ENCODE results near the gene SLC39A11. TPM values are rescaled to one million over a fixed set of nuclear protein-coding genes. Genes with fewer than 3 reads are reported as not detected.

SLC39A11 gene
- total and polyA plus RNA-seq, 8 donors, result 13.6 to 49.0 (median 17.5) TPM

- Histone ChIP-seq H3K27me3 (no peaks in the 10 kb centered on the region), H3K9me3 (no peaks in the 10 kb centered on the region), H3K4me1 (no peaks in the 10 kb centered on the region), H3K27ac (no peak overlapping the region), H3K36me3 (peaks cover 0 to 12% of the 10 kb centered on the region in 2 donors), H3K4me3 (no peak overlapping the region)
- ATAC-seq, result no peak
- TF ChIP-seq CTCF (IDR thresholded peaks at IDR 0.05), result no peak
- intact Hi-C loops (cut with DNase I), result no loop called here
- DNase-seq, result no peak
These were observed 222.0 kb downstream of the SLC39A11 start for GRCh38 chr17:72870367-72870985.

DNA sequence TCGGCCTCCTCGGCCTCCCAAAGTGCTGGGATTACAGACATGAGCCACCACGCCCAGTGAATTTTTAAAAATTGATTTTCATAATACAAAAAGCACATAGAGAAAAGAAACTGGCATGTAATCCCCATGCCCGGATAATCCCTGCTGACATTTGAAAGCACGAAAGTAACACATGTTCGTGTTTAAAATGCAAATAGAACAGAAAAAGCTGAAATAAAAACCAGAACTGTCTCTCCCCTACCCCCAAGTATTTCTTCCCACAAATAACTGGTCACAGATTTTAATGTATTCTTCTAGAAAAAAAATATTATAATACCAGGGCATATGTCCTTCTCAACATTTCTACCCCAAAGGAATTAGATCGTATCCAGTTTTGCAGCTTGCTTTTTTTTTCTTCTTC lies 222.9 kb downstream of the SLC39A11 start:
- no peaks in the 10 kb centered on the region for H3K9me3 ChIP-seq
- ATAC-seq (no peak), DNase-seq (no peak)
- H3K4me3 ChIP-seq, result no peak overlapping the region
- H3K36me3 ChIP-seq, result peaks cover 0 to 11% of the 10 kb centered on the region in 2 donors
- H3K4me1 ChIP-seq, result no peaks in the 10 kb centered on the region
- no peak overlapping the region for H3K27ac ChIP-seq
- intact Hi-C loops (cut with DNase I), result no loop called here
- no peak for TF ChIP-seq CTCF (IDR thresholded peaks at IDR 0.05)
- H3K27me3 ChIP-seq, result no peaks in the 10 kb centered on the region

DNA sequence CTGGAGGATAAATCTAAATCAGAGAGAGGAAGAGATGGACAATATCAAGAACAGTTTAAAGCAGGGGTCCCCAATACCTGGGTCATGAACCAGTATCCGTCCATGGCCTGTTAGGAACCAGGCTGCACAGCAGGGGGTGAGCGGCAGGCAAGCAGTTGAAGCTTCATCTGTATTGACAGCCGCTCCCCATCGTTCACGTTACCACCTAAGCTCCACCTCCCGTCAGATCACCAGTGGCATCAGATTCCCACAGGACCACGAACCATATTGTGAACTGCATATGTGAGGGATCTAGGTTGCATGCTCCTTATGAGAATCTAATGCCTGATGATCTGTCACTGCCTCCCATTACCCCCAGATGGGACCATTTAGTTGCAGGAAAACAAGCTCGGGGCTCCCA lies 226.5 kb downstream of the SLC39A11 start:
- Histone ChIP-seq H3K9me3 (no peaks in the 10 kb centered on the region), H3K27me3 (no peaks in the 10 kb centered on the region), H3K27ac (no peak overlapping the region), H3K36me3 (no peaks in the 10 kb centered on the region), H3K4me3 (no peak overlapping the region), H3K4me1 (no peaks in the 10 kb centered on the region)
- ATAC-seq, result no peak
- TF ChIP-seq CTCF (IDR thresholded peaks at IDR 0.05), result no peak
- no peak for DNase-seq
- intact Hi-C loops (cut with DNase I), result no loop called here

DNA sequence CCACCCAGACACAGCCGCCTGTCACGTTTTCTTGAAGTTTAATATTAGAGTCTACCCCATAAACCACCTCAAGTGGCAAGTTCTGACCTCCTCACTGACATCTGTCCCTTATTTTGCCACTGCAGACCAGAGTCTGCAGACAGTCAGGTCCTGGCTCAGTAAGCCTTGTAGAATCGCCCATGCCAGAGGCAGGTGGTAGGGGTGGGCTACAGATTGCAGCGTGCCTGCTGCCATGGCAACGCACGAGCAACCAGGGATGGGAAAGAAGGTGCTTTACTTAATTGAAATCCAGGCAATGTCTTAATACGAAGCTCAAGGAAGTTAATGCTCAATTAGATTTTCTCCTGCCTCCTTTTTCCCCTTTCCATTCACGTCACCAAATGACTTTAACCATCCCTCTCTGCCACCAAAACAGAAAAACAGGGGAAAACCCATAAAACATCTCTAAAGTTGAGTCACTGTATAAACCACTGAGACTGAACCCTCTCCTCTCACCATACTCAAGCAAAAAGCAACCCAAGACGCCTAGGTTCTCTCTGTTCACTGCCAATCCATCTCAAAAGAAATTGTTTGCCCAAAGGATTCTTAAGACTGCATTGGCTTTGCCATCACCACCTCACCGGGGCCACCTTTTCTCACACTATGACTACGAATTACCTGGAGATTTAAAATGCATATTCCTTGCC lies 228.8 kb downstream of the SLC39A11 start:
- H3K4me1 ChIP-seq, result no peaks in the 10 kb centered on the region
- H3K27me3 ChIP-seq, result no peaks in the 10 kb centered on the region
- no peak overlapping the region for H3K27ac ChIP-seq
- no peak for ATAC-seq
- intact Hi-C loops (cut with DNase I), result no loop called here
- H3K36me3 ChIP-seq, result peaks cover 0 to 8% of the 10 kb centered on the region in 2 donors
- H3K4me3 ChIP-seq, result no peak overlapping the region
- no peak for TF ChIP-seq CTCF (IDR thresholded peaks at IDR 0.05)
- peaks cover 0 to 4% of the 10 kb centered on the region in 2 donors for H3K9me3 ChIP-seq
- DNase-seq, result no peak

DNA sequence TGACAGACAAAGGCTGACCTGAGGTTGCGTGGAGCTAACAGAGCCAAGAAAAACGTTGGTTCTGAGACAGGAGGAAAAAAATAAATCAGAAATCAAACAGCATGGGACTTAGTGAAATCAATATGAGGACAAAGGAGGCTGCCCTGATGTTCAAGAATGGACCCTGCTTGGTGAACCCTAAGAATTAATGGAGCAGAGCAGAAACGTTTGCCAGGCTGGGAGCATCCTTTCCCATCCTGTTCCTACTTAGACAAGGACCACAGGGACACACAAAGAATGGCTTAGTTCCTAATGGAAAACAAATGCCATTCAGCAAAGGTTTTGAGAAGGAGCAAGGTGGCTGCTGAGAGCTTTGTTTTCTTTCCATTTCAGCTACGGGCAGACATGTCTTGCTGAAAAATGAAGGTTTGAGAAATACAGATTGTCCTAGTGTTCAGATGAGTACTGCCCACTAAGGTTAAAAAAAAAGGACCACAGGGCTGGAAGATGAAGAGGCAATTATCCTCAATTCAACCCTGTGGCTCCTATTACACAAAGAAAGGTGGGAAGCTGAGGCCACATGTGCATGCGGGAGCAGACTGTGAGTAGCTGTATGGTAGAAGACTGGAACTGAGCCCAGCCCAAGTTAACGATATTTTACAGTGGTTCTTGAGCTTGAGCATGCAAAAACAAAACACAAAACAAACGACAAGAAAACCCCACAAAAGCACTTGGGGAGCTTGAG lies 230.1 kb downstream of the SLC39A11 start:
- no peaks in the 10 kb centered on the region for H3K4me1 ChIP-seq
- peaks cover 0 to 8% of the 10 kb centered on the region in 2 donors for H3K36me3 ChIP-seq
- intact Hi-C loops (cut with DNase I), result no loop called here
- peaks cover 0 to 6% of the 10 kb centered on the region in 2 donors for H3K9me3 ChIP-seq
- no peaks in the 10 kb centered on the region for H3K27me3 ChIP-seq
- no peak for DNase-seq
- no peak for ATAC-seq
- TF ChIP-seq CTCF (IDR thresholded peaks at IDR 0.05), result no peak
- H3K27ac ChIP-seq, result no peak overlapping the region
- no peak overlapping the region for H3K4me3 ChIP-seq
